HG02981 (cell line): Measurements from ENCODE around the gene SIX2.

Experiments
- ATAC-seq: cut with Tn5 transposase; IDR thresholded peaks from one replicate; pipeline ENCODE4 v1.9.1; 2021; ENCODE audit warnings: mild to moderate bottlenecking, moderate library complexity; ENCODE audit not compliant: unreplicated experiment

SIX2 gene

DNA sequence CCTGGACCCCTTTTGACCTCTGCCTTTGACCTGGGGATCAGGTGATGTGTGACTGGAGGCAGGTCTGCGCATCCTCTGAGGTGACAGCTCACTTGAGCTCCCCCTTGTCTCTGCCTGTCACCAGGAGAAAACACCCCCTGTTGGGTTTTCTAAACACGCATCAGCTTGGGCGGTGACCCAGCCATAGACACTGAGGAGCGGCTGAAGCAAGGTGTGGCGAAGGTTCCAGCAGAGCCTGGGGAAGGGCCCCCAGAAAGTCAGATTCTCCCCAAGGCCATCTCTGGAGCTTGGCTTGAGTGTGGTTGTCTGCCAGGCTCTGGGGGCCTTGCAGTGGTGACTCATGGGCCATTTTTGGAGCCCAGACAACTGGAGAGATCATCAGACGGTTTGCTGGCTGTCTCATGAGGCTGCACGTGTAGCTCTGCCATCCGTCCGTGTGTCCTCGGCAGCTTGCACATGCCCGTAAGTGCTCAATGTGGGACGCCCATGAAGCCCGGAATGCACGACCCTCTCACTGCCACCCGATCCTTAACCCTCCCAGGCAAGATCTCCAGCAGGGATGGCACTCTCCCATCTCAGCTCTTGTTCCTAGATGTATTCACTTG is 38.3 kb downstream of the SIX2 start:
- ATAC-seq: no peak

GRCh38 chr2:44969936-44970335 is 39.3 kb downstream of the SIX2 start:
- no peak for ATAC-seq

- no peak for ATAC-seq
Measured at GRCh38 chr2:44967727-44968432, 41.4 kb downstream of the SIX2 start.

DNA sequence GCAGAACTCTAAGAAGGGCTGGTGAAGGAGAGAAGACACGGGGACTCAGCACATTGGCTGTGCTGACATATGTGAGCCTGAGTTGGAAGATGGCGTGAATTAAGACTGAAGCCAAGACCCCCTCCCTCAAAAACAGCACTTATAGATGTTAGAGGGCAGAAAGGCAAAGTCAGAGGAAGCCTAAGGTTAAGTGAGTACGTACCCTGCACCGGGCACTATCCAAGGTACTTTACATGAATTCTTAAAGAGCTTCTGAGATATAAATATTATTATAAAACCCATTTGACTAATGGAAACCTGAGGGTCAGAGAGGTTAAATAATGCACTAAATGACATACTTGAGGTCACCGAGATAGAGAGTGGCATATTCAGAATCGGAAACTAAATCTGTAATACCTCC is 42.2 kb downstream of the SIX2 start:
- ATAC-seq: no peak

- ATAC-seq: no peak
Measured at GRCh38 chr2:44965684-44966083, 43.6 kb downstream of the SIX2 start.

DNA sequence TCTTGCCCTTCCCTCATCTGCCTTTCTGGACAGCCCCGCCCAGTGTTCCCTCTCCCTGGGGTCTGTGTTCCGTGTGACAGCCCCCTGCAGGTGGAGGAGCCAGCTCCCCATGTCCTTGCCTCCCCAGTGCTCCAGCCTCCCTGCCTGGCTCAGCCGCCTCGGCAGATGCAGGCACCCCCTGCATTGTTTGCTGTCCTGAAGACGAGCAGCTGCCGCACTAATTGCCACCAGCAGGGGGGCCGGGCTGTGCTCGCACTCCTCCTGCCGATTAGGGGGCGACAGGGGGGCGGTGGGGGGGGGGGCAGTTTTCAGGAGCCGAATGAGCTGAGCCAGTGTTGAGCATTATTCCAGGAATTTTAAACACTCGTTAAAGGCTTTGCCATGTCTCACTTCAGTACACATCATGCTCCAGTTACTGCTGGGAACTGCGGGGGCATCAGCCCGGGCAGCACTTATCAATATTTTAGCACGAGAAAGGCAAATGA is 44.5 kb downstream of the SIX2 start:
- no peak for ATAC-seq

GRCh38 chr2:44962176-44962695 is 47.0 kb downstream of the SIX2 start:
- ATAC-seq: no peak

GRCh38 chr2:44960871-44961270 is 48.4 kb downstream of the SIX2 start:
- no peak for ATAC-seq

GRCh38 chr2:44959855-44960254 is 49.4 kb downstream of the SIX2 start:
- no peak for ATAC-seq

- no peak for ATAC-seq
Measured at GRCh38 chr2:44957656-44958327, 51.5 kb downstream of the SIX2 start.

DNA sequence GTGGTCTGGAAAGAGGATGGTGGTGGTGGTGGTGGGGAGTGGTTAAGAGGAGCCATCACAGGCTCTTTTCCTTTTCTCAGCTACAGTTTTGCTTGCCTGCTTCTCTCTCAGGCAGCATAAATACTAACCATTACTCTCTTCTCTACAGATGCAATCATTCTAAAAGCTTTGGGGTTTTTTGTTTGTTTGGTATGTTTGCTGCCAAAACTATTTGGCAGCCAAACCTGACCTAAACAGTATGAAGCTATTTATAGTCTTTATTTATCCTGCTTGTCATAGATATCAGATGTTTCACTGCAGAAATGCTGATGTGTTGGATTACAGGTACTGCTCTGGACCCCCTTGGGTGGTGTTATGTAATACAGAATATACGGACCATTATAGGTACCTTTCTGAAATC is 52.4 kb downstream of the SIX2 start:
- ATAC-seq: no peak

DNA sequence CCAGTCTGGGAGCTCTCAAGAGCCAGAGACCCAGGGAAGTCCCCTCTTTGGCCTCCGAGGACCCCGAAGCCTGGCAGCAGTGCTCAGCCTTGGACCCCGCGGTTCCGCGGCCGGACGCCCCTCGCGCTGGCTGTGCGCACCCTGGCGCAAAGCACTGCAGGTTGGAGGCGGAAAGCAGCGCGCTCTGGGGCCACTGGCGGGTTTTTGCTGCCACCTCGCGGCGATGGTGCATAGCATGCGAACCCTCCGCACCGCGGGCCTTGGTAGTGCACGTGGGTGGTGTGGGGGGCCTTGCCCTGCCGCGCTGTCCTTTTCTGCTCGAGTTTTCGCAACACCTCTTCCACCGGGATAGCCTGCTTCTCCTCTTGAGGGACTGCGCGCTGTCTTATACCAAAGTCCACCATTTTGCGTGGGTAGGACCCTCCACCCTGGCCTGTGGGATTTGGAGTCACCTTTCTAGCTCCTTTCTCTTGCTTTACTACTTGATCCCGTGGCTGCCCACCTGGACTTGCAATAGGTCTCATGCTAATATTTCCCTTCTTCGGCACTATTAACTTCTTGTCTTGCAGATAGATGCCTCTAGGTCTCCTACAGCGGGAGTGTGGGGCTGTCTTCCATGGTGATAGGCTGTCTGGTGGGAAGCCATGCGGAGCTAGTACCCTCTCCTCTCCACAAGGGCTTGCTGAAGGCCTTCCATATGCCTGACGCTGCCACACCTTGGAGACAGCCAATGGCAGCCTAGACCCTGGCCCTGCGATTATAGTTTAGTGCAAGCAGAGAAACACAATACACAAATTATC is 53.5 kb downstream of the SIX2 start:
- ATAC-seq: peak; percentile 51
